ENCODE results near the gene EXOC4.

DNA sequence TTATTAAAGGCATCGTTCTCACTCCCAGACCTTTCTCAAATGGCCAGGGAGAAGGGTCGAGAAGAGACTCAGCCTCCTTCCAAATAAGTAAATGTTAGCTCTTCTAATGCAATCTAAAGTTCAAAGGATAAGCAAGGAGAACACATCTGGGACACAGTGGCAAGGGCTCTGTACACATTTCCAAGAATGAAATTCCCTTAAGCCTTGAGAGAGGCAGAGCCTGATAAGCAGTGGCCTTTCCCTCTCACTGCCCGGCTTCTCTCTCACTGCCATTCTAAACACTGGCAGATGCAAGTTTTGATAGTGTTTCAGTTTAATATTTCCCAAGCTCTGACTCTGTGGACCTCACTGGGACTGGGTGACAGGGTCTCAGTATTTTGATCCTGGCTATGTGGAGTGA lies 35.1 kb upstream of the EXOC4 start:
- TF ChIP-seq CTCF (IDR thresholded peaks at IDR 0.05) = no peak
- TF ChIP-seq POLR2A (IDR thresholded peaks at IDR 0.05; ENCODE audit: low read depth) = no peak
- TF ChIP-seq POLR2AphosphoS5 (IDR thresholded peaks at IDR 0.05) = no peak
- TF ChIP-seq EP300 (IDR thresholded peaks at IDR 0.05) = no peak
